ENCODE results near the gene ADGRD1.

ADGRD1 gene

GRCh38 chr12:130987151-130987931 lies 33.6 kb downstream of the ADGRD1 start:
- TF ChIP-seq CTCF (IDR thresholded peaks at IDR 0.05; ENCODE audit: insufficient read depth, missing control alignments) = no peak
- no peak for DNase-seq (ENCODE audit: insufficient read length, low spot score)
- FAIRE-seq = no peak

DNA sequence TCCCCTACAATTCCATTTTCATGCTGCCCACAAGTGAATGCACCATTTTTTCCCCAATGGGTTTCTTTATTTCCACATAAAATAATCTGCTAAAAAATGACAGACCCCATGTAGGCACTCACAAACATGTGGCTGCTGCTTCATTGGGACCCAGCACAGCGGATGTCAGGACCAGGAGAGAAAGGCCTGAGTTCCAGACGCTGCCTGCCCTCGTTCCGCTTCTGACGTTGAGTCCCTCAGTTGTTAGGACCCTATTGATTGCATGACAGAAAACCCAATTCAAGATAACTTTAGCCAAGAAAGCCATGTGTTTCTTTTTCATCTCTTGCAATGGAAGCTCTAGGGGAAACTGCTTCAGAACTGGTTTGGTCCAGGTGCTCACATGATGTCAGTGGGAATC lies 34.6 kb downstream of the ADGRD1 start:
- TF ChIP-seq CTCF (IDR thresholded peaks at IDR 0.05; ENCODE audit: insufficient read depth, missing control alignments) = no peak
- FAIRE-seq = no peak

DNA sequence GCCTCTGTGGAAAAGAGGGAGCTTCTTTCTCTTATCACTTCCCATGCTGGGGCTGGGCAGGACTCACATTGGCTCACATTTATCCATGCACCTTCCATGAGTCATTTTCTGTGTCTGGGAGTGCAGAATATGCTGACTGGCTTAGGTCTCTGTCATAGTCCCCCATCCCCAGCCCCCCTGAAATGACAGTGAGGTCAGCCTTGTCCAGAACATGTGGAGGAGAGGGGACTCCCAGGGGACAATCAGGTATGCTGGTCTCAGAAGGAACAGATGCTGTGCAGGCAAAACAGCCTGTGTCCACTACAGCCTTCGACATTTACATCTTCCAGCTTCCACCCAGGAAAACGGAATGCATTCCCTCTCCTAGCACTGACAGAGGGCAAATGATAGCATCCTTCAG lies 35.0 kb downstream of the ADGRD1 start:
- no peak for FAIRE-seq

More for the DNA sequence above, 34.6 kb downstream of the ADGRD1 start:
- no peak for DNase-seq (ENCODE audit: insufficient read length, low spot score)

DNA sequence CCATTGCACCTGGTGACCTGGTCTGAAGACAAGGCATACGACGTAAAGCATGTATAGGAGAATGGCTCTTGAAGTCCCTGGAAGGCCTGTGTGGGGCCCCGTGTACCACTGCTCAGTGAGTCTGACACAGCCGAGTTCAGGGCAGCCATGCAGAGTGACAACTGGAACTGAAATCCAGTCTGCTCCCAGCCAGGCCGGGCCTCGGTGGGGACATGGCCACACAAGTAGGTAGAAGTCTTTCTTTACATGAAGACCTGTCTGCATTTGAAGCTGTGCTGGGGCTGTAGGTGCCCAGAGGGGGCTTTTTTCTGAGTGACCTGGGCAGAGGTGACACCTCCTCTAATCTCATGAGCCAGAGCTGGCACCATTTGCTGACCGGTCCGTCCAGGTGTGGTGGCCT lies 35.7 kb downstream of the ADGRD1 start:
- DNase-seq (ENCODE audit: insufficient read length, low spot score) (no peak), FAIRE-seq (no peak)
- no peak for TF ChIP-seq CTCF (IDR thresholded peaks at IDR 0.05; ENCODE audit: insufficient read depth, missing control alignments)

More for the DNA sequence above, 35.0 kb downstream of the ADGRD1 start:
- TF ChIP-seq CTCF (IDR thresholded peaks at IDR 0.05; ENCODE audit: insufficient read depth, missing control alignments) = no peak
- DNase-seq (ENCODE audit: insufficient read length, low spot score) = no peak

GRCh38 chr12:130990034-130990433 lies 36.3 kb downstream of the ADGRD1 start:
- no peak for FAIRE-seq
- no peak for DNase-seq (ENCODE audit: insufficient read length, low spot score)
- no peak for TF ChIP-seq CTCF (IDR thresholded peaks at IDR 0.05; ENCODE audit: insufficient read depth, missing control alignments)

GRCh38 chr12:130992448-130992847 lies 38.7 kb downstream of the ADGRD1 start:
- FAIRE-seq = no peak
- TF ChIP-seq CTCF (IDR thresholded peaks at IDR 0.05; ENCODE audit: insufficient read depth, missing control alignments) = no peak
- DNase-seq (ENCODE audit: insufficient read length, low spot score) = no peak

DNA sequence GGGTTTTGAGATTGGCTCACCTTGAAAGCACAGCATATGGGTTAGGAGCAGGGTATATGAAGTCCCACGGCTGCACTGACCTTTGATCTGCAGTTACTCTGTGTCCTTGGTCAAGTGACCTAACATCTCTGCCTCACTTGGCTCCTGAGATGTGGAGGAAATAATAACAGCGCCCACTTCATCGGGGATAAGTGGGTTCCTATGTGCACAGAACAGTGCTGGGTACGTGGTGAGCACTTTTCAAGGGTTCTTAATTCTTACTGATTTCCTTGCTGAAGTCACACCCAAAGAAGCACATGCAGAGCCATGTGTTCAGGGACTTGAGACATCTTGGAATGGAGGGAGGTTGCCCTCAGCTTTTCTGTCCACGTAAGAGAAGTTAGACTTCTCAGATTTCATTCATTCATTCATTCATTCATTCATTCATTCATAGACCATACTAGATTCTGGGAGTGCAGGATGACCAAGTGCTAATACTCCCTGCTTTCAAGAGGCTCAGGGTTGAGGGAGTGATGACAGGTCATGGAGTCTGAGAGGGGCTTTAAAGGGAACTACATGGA lies 39.4 kb downstream of the ADGRD1 start:
- no peak for FAIRE-seq
- no peak for DNase-seq (ENCODE audit: insufficient read length, low spot score)
- TF ChIP-seq CTCF (IDR thresholded peaks at IDR 0.05; ENCODE audit: insufficient read depth, missing control alignments) = no peak

Measured in D721Med (cell line).